GM21737 (cell line): ENCODE results near the gene XPO1.
A peak's percentile ranks its signal among the peaks of the same experiment; 100 is the strongest.
"Not testable (repeated sequence)": the region's sequence is repeated elsewhere in the genome, so short reads cannot be mapped to it uniquely, and the experiment has no call there.

Experiments used
- ATAC-seq: cut with Tn5 transposase; IDR thresholded peaks from one replicate; pipeline ENCODE4 v1.9.1; 2021; ENCODE audit warnings: mild to moderate bottlenecking, moderate library complexity; ENCODE audit not compliant: unreplicated experiment

Gene XPO1

DNA sequence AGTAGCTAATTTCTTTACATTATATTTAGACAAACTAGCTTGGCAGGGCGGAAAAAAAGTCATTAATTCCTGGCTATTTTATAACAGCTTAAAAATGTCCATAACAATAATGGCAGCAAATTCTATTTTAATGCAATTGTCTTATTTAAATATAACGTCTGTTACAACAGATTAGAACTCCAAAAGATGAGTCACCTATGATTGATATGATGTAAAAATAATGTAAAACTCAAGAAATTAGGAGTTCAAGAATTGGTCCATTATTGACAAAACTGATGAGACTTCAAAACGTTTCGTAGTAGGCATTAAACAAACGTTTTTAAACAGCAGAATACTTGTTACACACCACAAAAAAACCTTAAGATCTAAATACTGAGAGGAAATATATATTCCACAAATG, 2.7 kb downstream of the XPO1 start:
- ATAC-seq, result no peak

DNA sequence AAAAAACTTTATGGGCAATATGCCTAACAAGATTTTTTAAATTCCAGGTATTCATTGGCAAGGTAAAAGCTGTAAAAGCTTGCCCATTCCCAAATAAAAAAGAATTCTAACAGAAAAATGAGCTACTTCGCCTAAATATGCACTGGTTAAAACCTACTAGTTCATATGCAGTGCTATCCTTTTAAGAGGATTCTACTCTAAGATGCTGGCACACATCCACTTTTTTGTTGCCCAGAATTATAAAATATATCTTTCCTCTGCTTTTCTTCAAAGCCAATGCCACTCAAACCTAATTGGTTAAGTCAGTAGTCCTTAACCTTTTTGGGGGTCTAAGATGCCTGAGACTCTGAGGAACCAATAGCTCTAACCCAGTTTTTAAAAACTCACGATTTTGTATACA, 3.2 kb downstream of the XPO1 start:
- ATAC-seq, result no peak

DNA sequence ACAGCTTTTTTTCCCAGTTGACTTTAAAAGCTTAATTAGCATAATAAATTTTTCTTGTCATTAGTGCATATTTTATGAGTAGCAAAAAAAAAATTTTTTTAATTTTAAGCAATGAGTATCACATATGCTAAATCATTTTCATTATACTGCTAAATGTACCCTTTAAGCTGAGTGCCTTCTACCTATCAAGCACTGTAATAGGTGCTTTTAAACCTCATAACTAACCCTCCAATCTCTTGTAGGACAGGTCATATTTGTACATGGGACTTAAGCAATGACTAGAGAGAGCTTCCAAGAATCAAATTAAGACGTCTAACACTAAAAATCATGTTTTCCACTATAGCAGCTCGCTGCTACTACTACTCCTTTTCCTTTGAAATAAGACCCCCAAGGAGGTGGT, 7.4 kb downstream of the XPO1 start:
- no peak for ATAC-seq

DNA sequence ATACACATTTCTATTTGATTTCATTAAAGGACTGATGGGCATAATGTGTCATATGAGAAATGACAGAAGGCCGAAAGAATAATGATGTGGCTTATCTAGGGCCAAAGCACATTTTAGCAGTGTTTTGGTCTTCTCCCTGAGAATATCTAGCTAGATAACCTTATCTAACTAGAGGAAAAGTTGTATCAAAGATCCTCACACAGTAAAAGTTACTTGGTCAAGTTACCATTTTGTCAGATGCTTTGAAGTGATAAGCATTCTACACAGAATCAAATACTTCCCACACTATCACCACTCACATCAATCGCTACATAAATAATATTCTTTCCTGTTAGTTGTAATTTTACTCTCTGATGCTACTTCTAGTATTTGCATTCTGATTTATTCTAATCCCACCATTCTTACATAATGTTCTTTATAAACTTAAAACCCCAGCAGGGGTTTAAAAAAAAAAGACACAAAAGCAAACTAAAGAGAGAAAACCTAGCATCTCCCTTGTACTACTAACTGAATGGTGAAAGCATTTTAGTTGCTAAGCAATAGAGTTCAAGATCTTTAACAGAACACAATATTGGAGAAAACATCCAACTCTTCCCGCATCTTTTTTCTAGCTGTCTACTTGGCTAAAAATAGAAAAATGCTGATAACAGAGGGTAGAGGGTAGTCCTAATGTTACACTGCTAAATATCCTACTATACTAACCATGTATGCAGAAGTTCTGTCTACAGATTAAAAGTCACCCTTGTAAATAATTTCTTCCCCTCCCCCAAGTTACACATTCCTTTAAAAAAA, 8.0 kb downstream of the XPO1 start:
- ATAC-seq, result no peak

DNA sequence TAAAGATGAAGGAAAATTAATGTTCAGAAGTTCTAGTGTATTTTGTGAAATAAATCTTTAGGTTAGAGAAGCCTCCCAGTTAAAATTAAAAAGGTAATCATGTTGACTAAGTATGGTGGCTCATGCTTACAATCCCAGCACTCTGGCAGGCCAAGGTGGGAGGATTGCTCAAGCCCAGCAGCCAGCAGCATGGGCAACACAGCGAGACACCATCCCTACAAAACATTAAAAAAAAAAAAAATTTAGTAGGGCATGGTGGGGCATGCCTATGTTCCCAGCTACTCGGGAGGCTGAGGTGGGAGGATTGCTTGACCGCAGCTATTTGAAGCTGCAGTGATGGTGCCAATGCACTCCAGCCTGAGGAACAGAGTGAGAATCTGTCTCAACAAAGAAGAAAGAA, 17.9 kb downstream of the XPO1 start:
- ATAC-seq, result no peak

DNA sequence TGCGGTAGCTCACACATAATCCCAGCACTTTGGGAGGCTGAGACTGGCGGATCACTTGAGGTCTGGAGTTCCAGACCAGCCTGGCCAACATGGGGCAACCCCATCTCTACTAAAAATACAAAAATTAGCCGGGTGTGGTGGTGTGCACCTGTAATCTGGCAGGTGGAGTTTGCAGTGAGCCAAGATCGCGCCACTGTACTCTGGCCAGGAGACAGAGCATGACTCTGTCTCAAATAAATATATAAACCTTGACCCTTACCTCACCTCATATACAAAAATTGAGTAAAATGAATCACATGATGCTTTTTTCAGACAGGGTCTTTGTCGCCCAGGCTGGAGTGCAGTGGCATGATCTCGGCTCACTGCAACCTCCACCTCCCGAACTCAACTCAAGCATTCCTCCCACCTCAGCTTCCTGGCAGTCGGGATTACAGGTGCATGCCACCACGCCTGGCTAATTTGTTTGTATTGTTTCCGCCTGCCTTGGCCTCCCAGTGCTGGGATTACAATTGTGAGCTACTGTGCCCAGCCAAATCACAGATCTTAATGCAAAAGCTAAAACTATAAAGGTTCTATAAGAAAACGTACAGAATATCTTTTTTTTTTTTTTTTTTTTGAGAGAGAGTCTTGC, 25.3 kb downstream of the XPO1 start:
- ATAC-seq, result no peak

DNA sequence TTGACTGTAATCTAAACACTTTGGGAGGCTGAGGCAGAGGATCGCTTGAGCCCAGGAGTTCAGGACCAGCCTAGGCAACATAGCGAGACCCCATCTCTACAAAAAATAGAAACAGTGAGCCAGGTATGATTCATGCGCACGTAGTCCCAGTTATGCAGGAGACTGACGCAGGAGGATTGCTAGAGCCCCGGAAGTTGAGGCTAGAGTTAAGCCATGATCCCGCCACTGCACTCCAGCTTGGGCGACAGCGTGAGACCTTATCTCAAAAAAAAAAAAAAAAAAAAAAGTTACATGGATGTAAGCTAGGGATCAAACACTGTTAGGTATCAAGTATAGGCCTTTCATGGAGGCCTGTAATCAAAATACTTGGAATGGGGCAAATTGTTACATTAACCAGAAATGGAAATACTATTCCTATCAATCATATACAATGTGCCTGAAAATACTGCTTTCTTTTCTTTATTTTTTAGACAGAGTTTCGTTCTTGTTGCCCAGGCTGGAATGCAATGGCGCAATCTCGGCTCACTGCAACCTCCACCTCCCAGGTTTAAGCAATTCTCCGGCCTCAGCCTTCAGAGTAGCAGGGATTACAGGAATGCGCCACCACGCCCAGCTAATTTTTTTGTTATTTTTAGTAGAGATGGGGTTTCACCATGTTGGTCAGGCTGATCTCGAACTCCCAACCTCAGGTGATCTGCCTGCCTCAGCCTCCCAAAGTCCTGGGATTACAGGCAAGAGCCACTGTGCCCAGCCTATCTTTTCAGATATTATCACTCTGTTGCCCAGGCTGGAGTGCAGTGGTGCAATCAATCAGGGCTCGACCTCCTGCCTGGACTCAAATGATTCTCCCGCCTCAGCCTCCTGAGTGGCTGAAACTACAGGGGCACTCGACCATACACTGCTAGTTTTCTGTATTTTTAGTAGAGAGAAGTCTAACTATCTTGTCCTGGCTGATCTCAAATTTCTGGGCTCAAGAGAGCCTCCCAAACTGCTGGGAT, 27.2 kb downstream of the XPO1 start:
- ATAC-seq, result no peak

DNA sequence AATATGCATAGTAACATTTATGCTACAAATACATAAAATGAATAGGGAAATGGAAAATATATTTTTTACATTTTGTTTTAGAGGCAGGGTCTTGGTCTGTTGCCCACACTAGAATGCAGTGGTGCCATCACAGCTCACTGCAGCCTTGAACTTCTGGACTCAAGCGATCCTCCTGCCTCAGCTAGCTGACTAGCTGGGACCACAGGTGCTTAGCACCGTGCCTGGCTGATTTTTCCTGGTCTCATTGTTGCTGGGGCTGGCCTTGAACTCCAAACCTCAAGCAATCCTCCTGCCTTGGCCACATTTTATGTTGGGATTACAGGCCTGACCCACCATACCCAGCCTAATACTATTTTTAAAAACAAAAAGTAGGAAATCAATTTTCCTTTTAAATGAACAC, 33.2 kb downstream of the XPO1 start:
- ATAC-seq, result no peak

DNA sequence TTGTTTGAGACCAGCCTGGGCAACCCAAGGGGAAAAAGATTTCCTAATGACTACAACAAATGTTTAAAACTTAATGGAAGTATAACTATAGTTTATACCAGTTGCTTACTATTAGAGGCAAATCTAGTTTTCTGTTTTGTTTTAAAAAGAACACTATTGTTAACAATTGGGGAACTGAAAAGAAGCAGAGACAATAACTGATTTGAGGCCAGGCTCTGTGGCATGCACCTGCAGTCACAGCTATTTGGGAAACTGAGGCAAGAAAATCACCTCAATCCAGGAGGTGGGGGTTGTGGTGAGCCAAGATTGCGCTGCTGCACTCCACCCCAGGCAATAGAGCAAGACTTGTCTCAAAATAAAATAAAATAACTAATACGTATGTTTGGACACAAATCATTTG, 39.1 kb downstream of the XPO1 start:
- ATAC-seq, result no peak

DNA sequence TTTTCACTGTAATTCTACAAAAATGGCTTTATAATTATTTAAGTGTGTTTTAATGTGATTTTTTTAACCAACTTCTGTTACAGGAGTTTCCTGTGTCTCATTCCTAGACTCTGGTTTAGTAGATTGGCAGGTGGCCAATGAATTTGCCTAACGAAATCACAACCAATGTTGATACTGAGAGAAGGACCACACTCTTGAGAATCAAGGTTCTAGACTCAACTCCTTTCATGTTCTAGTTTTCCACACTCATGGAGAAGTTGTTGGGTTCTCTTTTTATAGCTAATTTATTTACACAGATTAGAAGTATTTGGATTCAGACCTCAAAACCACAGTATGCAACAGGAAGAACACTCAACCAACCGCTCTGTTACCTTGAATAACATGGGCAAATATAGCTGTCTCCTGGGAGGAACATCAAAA, 44.6 kb downstream of the XPO1 start:
- ATAC-seq, result no peak

DNA sequence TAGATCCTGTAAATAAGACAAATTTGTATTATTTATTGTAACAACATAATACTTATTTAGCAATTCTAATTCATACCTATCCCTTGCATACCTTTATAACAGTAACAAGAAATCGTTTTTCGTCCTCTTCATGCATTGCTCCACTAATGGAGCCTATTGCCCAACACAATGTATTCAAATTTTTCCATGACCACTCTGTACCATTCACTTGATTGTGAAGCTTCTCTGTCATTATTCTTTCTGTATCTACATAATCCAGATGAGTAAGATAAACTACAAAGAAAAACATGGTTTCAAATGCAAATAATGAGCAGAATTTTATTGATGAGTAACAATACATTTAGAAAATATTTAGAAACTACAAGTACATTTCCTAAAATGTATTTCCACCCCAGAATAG, 45.7 kb downstream of the XPO1 start:
- ATAC-seq, result no peak

DNA sequence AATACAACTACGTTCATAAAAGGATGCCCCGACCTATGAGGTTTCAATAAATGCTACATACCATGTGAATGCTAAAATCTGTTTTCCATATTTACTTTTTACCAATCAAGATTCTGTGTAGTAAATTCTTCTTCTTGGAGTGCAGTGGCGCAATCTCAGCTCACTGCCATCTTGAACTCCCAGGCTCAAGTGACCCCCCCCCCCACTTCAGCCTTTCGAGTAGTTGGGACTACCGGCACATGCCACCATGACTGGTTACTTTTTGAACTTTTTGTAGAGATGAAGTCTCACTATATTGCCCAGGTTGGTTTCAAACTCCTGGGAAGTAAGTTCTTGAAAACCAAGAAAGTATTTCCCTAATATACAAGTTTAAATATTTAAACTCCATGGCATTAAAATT, 52.9 kb downstream of the XPO1 start:
- ATAC-seq, result no peak

DNA sequence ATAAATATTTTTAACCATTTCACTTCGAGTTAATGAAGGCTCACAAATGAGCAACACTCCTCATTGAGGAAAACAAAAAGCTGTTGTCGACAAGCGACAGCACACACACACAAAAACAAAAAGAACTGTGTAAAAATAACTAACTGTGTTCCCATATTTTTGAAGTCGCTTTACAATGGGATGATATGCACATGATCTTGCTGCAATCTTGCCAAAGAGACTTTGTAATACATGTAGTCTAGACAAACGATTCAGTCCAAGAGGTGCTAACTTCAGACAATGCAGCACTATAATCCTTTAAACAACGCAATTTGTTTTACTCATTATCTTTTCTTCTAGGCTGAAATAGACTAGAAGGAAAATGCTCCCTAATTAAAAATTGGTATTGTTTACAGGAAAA, 60.1 kb downstream of the XPO1 start:
- no peak for ATAC-seq

DNA sequence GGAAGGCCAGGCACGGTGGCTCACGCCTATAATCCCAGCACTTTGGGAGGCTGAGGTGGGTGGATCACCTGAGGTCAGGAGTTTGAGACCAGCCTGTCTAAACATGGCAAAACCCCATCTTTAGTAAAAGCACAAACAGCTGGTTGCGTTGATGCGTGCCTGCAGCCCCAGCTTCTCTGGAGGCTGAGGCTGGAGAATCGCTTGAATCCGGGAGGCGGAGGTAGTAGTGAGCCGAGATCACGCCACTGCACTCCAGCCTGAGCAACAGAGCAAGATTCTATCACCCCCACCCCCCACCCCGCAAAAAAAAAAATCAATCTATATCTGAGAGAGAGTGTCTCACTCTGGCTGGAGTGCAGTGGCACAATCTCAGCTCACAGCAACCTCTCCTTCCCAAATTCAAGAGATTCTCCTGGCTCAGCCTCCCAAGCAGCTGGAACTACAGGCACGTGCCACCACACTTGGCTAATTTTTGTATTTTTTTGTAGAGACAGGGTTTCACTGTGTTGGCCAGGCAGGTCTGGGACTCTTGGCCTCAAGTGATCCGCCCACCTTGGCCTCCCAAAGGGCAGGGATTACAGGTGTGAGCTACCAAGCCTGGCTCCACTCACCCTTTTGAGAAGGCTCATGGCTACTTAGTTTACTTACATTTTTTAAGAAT, 61.1 kb downstream of the XPO1 start:
- ATAC-seq, result not testable (repeated sequence)

DNA sequence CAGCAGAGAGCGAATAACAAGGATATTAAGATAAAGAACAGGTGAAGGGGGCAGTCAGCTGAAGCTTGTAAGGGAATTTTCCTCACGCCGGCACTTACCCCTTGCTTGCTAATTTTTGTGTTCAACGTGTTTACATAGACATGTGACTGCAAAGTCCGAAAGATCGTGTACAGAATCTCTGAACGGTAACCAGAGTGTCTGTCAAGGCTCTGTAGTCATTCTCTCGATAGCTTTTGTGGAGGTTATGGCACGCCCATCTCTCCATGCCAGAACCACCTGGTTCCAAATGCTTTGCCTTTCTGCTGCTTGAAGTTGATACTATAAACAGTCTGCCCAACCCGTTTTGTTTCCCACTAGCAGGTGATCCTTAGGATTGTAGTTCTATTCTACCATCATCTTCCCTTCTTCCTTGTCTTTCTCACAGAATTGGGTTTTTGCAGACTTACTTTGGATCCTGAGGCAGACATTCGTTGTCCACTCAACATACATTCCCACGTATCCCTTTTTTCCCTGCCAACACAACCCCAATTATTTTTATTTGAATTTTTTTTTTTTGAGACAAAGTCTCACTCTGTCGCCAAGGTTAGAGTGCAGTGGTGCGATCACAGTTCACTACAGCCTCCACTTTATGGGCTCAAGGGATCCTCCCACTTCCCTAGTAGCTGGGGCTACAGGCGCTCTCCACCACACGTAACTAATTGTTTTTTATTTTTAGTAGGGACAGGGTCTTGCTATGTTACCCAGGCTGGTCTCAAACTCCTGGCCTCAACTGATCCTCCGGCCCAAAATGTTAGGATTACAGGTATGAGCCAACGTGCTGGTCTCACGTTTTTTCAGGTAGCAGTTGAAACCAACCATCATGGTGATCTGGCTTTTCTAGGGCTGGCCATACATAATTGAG, 66.0 kb downstream of the XPO1 start:
- ATAC-seq, result no peak

DNA sequence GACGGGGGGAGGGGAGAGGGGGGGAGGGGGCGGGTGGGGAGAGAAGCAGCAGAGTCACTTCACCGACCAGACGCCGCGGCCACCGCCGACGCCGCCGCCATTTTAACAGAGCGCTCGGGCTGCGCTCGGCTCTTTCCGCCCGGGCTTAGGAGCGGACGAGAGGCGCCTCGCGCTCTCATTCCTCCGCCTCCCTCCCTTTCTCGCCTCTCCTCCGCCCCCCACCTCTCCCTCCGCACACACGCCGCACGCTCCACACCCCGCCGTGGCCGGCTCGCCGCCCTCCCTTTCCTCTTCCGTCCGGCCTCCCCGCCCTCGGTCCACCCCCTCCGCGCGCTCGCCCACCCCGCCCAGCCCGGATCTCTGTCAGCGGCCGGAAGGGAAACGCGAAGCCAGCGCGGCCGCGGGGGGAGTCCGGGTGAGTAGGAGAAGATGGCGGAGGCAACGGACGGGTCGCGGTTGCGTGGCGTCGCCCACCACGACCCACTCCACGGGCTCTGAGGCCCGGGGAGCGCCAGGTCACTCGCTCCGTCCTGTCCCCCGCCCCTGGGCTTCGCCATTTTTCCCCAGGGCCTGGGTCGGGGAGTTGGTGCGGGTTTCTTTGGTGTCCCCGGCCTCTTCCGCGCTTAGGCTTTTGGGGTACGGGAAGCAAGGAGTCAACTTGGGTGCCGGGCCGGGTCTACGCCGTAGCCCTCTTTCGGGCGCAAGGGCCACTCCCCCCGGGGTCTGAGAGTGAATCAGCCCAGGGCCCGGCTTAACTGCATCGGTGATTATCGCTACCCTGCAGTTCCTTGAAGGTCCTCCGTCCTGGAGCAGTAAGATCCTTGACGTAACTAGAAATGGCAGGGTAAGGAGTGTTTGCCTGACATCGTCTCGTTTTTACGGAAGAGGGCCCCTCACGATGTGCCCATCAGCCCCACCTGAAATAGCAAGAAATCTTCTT, 66.9 kb downstream of the XPO1 start, which contains the start of gene USP34:
USP34 (minus strand) TSS at position 123 of the 940 bp plus-strand sequence. CDS start 395 bp downstream, outside the sequence.
- ATAC-seq, result peak; percentile 74

DNA sequence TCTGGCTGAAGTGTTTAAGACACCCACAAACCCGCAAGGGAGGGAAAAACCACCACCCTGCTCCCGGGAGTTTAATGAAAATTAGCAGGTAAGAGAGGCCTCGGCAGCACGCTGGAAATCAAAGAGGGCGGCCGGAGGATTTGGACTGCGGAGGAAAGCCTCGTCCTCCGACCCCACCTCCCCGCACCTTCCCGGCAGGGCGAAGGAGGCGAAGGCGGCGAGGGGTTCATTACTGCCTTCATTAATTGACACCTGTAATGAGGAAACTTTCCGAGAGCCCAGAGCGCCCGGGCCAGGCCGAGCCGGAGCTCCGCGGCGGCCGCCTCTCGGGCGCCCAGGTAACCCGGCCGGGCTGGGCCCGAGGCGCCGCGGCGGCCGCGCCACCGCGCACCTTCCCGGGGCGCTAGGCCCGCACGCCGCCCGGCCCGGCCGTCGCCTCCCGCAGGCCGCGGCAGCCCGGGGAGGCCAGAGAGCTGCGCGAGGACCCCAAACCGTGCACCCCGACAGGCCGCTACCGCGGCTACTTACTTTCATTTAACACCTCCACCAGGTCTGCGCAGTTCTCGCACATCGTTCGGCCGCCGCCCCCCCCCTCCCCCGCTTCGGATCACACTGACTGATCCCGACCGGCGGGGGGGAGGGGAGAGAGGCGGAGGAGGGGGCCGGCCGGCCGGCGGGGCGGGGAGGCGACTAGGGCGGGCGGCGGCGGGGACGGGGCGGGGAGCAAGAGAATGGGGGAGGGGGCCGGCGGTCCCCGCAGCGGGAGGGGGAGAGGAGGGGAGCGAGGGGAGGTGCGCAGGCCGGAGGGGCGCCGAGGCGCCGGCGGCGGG, 67.8 kb downstream of the XPO1 start:
- peak; percentile 29 for ATAC-seq
